ENCODE results near the gene FAM118A.
"Not testable (repeated sequence)": the region's sequence is repeated elsewhere in the genome, so short reads cannot be mapped to it uniquely, and the experiment has no call there.

Gene FAM118A

GRCh38 chr22:45308957-45309421, 745 bp upstream of the FAM118A start:
- DNase-seq (ENCODE audit: low read depth in 2 of 2) = no peak

GRCh38 chr22:45310331-45310976, 720 bp downstream of the FAM118A start:
- DNase-seq (ENCODE audit: low read depth in 2 of 2) = no peak

GRCh38 chr22:45310977-45311531, 1.3 kb downstream of the FAM118A start:
- DNase-seq (ENCODE audit: low read depth in 2 of 2) = no peak

- DNase-seq (ENCODE audit: low read depth in 2 of 2) = no peak
Observed at GRCh38 chr22:45312415-45312814, 2.7 kb downstream of the FAM118A start.

GRCh38 chr22:45312856-45313255, 3.1 kb downstream of the FAM118A start:
- DNase-seq (ENCODE audit: low read depth in 2 of 2) = no peak

- no peak for DNase-seq (ENCODE audit: low read depth in 2 of 2)
Observed at GRCh38 chr22:45314054-45314721, 4.5 kb downstream of the FAM118A start.

- no peak for DNase-seq (ENCODE audit: low read depth in 2 of 2)
Observed at GRCh38 chr22:45314786-45315185, 5.1 kb downstream of the FAM118A start.

- DNase-seq (ENCODE audit: low read depth in 2 of 2) = no peak
Observed at GRCh38 chr22:45316796-45317526, 7.2 kb downstream of the FAM118A start.

GRCh38 chr22:45317551-45318167, 7.9 kb downstream of the FAM118A start:
- no peak for DNase-seq (ENCODE audit: low read depth in 2 of 2)

GRCh38 chr22:45318168-45318557, 8.4 kb downstream of the FAM118A start:
- peak; percentile 68 to 72 for DNase-seq (ENCODE audit: low read depth in 2 of 2)

- DNase-seq (ENCODE audit: low read depth in 2 of 2) = no peak
Observed at GRCh38 chr22:45318558-45319323, 9.0 kb downstream of the FAM118A start.

GRCh38 chr22:45319324-45319685, 9.6 kb downstream of the FAM118A start:
- no peak for DNase-seq (ENCODE audit: low read depth in 2 of 2)

GRCh38 chr22:45320357-45320976, 10.7 kb downstream of the FAM118A start:
- DNase-seq (ENCODE audit: low read depth in 2 of 2) = no peak

GRCh38 chr22:45321827-45322226, 12.1 kb downstream of the FAM118A start:
- no peak for DNase-seq (ENCODE audit: low read depth in 2 of 2)

- no peak for DNase-seq (ENCODE audit: low read depth in 2 of 2)
Observed at GRCh38 chr22:45322873-45323525, 13.3 kb downstream of the FAM118A start.

GRCh38 chr22:45323695-45324094, 14.0 kb downstream of the FAM118A start:
- no peak for DNase-seq (ENCODE audit: low read depth in 2 of 2)

- DNase-seq (ENCODE audit: low read depth in 2 of 2) = no peak
Observed at GRCh38 chr22:45324311-45324711, 14.6 kb downstream of the FAM118A start.

GRCh38 chr22:45328261-45328660, 18.5 kb downstream of the FAM118A start:
- not testable (repeated sequence) for DNase-seq (ENCODE audit: low read depth in 2 of 2)

- no peak for DNase-seq (ENCODE audit: low read depth in 2 of 2)
Observed at GRCh38 chr22:45328822-45329529, 19.2 kb downstream of the FAM118A start.

GRCh38 chr22:45329530-45329936, 19.8 kb downstream of the FAM118A start:
- no peak for DNase-seq (ENCODE audit: low read depth in 2 of 2)
